AG04450 (cell line): ENCODE measurements around the gene EOMES. TPM values are rescaled to one million over a fixed set of nuclear protein-coding genes. Genes with fewer than 3 reads are reported as not detected.
A peak's percentile ranks its signal among the peaks of the same experiment; 100 is the strongest.

ENCODE experiments used
- CTCF ChIA-PET: fragments of 300-600, 350-600 bp; formaldehyde crosslinking; extraction: SDS; loops from one replicate; lab custom pipeline; 2022; ENCODE audit warnings: antibody characterized with exemption, inconsistent platforms; lab: Charles Lee
- POLR2A ChIA-PET: fragments of 350-600 bp; formaldehyde crosslinking; extraction: SDS; loops from one replicate; lab custom pipeline; 2021; ENCODE audit warnings: antibody characterized with exemption, inconsistent platforms; lab: Yijun Ruan, JAX
- DNase-seq: peaks from one replicate; pipeline ENCODE4 v3.0.0-alpha.2; 2011; ENCODE audit warnings: low read depth, low spot score
- H3K27ac ChIP-seq: one replicate; pipeline ENCODE4 v1.5.1; 2012; ENCODE audit warnings: low read depth, low read length, control low read depth
- H3K27me3 ChIP-seq: one replicate; pipeline ENCODE4 v1.6.0; 2012; ENCODE audit warnings: low read length; ENCODE audit not compliant: control insufficient read depth, insufficient read depth
- H3K4me3 ChIP-seq: 2 replicates; pipeline ENCODE4 v1.5.1; 2011; ENCODE audit warnings: mild to moderate bottlenecking, low read depth, low read length, control low read depth
- H3K9me3 ChIP-seq: 2 replicates; pipeline ENCODE4 v1.5.1; 2012; ENCODE audit warnings: low read length; ENCODE audit not compliant: control insufficient read depth, insufficient read depth
- CTCF ChIP-seq: IDR thresholded peaks from 2 replicates; pipeline ENCODE4 v1.5.1; 2011; ENCODE audit warnings: low read depth, low read length, control low read depth, inconsistent platforms
- polyA plus RNA-seq: library from polyadenylated mRNA; depleted of rRNA; stranded (reverse); fragments of >200 nt; gene quantifications from 2 replicates; pipeline ENCODE4 v1.2.3, GENCODE V29; 2011

The EOMES gene
- polyA plus RNA-seq, 1 experiment: not detected

DNA sequence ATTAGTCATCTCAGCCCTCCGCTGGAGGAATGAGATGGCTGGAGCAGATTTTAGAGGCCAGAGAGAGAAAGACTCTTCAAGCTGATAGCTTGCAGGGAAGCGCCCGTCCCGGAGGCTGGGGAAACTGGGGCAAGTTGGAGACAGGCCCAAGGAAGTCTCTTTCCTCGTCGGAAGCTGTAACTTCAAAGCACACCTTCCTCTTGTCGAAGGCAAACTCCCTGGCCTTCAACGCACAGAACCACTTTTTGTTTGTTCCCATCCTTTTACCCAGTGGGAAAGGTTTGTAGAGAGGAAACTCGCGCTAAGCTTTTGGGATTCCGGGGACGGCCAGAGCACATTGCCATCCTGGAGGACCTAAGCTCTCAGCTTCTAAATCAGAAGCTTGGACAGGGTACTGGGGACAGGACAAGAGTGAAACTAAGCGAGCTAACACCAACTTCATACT, 900 bp upstream of the EOMES start:
- Histone ChIP-seq H3K9me3 (no peaks in the 10 kb centered on the region; the same call in 1 of the 2 replicates), H3K27me3 (peaks cover 90% of the 10 kb centered on the region), H3K4me3 (no peak overlapping the region), H3K27ac (no peak overlapping the region)
- ChIA-PET POLR2A (no interaction called here), CTCF (interaction anchor here (2.9 kb wide), 1 partner anchor 10 kb away, joined by 26 read pairs; no protein-coding TSS in a partner anchor)
- no peak for DNase-seq
- no peak for TF ChIP-seq CTCF

DNA sequence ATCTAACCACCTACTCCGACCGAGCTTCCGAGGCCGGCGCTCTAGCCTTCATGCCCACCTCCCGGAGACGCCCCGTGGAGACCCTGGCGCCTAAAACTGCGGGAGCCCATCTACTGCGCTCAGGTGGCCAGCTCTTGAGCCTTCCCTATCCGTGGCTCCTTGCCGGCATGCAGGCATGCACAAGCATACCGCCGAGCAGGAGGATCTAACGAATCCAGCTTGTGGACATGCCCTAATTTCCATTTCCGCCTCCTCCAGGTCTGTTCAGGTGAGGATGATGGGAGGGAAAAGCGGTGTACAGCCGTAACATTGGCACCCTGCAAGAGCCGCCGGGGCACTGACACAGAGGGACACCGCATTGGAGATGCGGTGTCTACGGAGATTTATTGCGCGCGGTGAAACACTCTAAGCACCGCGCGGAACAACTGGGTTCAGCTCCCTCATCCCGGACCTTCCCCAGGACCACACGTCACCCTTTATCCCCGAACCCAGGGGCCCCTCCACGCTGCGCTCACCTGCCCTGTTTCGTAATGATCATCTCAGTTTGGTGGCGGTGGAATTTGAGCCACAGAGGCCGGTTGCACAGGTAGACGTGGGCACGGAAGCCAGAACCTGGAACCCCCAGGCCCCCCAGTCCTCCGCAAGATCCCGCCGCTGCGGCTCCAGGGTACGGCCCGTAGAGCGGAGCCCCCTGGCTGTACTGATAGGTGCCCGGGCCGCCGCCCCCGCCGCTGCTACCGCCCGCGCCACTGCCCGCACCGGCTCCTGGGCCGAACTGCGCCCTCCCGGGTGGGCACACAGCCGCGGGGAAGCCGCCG, 1.0 kb downstream of the EOMES start:
- ChIA-PET CTCF (interaction anchor here (0.8 to 1.4 kb wide), 3 partner anchors 9 to 300 kb away, joined by 3 to 7 read pairs (median 5); no protein-coding TSS in a partner anchor), POLR2A (no interaction called here)
- 0 out of 2 replicates have a peak, but pooled peaks have one; percentile 4 for TF ChIP-seq CTCF
- H3K4me3 ChIP-seq: no peak overlapping the region
- no peak overlapping the region for H3K27ac ChIP-seq
- peaks cover 92% of the 10 kb centered on the region for H3K27me3 ChIP-seq
- no peak for DNase-seq
- no peaks in the 10 kb centered on the region; the same call in 1 of the 2 replicates for H3K9me3 ChIP-seq

DNA sequence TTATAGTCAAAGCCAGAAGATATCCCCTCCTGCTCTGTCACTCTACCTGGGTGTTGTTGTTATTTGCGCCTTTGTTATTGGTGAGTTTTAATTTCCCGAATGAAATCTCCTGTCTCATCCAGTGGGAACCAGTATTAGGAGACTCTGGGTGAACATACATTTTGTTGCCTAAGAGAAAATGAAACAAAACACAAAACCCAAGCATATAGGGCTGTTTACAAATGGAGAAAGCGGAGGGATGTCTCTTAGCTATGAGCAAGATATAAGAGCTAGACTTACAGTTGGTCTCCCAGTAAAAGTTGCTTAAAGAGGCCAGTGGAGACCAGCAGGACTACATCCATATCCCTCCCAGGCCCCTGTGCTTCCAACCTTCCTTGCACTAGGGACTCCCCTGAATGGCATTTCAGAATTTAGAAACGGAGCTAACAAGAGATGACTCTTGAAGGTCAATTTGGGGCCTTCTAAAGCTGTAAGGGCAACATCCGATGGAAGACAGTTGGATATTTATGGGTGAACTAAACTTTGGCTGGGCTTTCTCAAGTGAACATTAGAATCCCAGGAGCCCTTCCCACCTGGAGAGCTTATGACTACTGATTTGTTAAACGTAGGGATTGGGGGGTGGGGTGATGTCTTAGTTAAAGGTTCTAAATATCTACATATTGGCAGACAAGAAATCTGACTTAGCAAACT, 2.7 kb downstream of the EOMES start:
- Histone ChIP-seq H3K27ac (no peak overlapping the region), H3K27me3 (peaks cover 93% of the 10 kb centered on the region), H3K9me3 (no peaks in the 10 kb centered on the region; the same call in 1 of the 2 replicates), H3K4me3 (no peak overlapping the region)
- POLR2A ChIA-PET: no interaction called here
- no peak for DNase-seq
- CTCF ChIA-PET: interaction anchor here (0.6 to 1.3 kb wide), 2 partner anchors 38 to 402 kb away, joined by 3 to 4 read pairs; no protein-coding TSS in a partner anchor
- TF ChIP-seq CTCF: no peak

DNA sequence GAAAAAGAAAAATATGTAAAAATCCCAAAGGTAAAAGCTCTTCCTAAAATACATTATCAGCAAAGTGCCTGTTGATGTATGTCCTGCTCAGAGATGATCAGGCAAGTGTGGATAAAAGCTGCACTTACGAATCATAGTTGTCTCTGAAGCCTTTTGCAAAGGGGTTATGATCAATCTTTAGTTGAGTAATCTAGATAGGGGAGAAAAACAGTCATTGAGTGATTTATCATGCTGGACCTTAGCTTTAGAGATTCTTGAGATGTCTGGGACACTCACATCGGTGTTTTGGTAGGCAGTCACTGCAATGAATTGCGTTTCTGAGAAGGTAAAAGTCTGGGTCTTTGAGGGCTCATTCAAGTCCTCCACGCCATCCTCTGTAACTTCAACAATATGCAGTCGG, 3.7 kb downstream of the EOMES start:
- Histone ChIP-seq H3K9me3 (no peaks in the 10 kb centered on the region; the same call in 1 of the 2 replicates), H3K4me3 (no peak overlapping the region), H3K27me3 (peaks cover 93% of the 10 kb centered on the region), H3K27ac (no peak overlapping the region)
- ChIA-PET POLR2A (no interaction called here), CTCF (interaction anchor here (0.6 kb wide), 1 partner anchor 1749 kb away, joined by 3 read pairs; no protein-coding TSS in a partner anchor)
- no peak for DNase-seq
- no peak for TF ChIP-seq CTCF
